Suprapubic skin (tissue), 3 donors: Measurements from ENCODE around the gene DSG3.

Experiments
- CTCF ChIP-seq, 2 donors: fragments of 200-600 bp in 1 of 2; fragments of 450-650 bp in 1 of 2; sonication (generic) in 1 of 2; IDR thresholded peaks; one replicate each; pipeline ENCODE4 v1.5.1; 2016 to 2019; ENCODE audit warnings: antibody characterized with exemption in 2 of 2, mild to moderate bottlenecking in 1 of 2, moderate library complexity in 1 of 2
- POLR2A ChIP-seq, 2 donors: fragments of 450-650 bp; IDR thresholded peaks; one replicate each; pipeline ENCODE4 v1.6.1; 2017; ENCODE audit warnings: antibody characterized with exemption in 2 of 2, mild to moderate bottlenecking in 2 of 2, moderate library complexity in 2 of 2

- TF ChIP-seq POLR2A (IDR thresholded peaks at IDR 0.05) (no peak), CTCF (IDR thresholded peaks at IDR 0.05) (no peak)
These were observed 78.8 kb downstream of the DSG3 start for GRCh38 chr18:31526374-31526773.
